Fibroblast of the conjunctiva (primary cell): ENCODE data around the gene CBLN3.
"Not testable (repeated sequence)": the region's sequence is repeated elsewhere in the genome, so short reads cannot be mapped to it uniquely, and the experiment has no call there.

ENCODE experiments used
- DNase-seq: peaks from one replicate; pipeline ENCODE4 v3.0.0-alpha.2; 2010; ENCODE audit warnings: low read depth

Gene CBLN3

GRCh38 chr14:24429395-24430142, at the start of gene CBLN3, which contains the start of gene KHNYN:
Gene CBLN3, minus strand, starts transcription at chr14:24429668. Its CDS starts 614 bp downstream, at chr14:24429054.
Gene KHNYN, plus strand, starts transcription at chr14:24429954. Its CDS starts 777 bp downstream, at chr14:24430731.
- DNase-seq, result peak; percentile 88

- no peak for DNase-seq
Measured at GRCh38 chr14:24475261-24475660, 45.8 kb upstream of the CBLN3 start.

DNA sequence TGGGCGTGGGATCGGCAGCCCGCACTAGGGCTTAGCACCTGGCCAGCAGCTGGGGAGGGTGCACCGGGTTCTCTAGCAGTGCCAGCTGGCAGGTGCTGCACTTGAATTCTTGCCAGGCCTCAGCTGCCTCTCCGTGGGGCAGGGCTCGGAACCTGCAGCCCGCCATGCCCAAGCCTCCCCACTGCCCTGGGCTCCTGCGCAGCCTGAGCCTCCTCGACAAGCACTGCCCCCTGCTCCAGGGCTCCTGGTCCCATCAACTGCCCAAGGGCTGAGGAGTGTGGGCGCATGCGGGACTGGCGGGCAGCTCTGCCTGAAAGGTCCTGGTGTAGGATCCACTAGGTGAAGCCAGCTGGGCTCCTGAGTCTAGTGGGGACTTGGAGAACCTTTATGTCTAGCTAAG, 43.7 kb upstream of the CBLN3 start:
- DNase-seq, result no peak

DNA sequence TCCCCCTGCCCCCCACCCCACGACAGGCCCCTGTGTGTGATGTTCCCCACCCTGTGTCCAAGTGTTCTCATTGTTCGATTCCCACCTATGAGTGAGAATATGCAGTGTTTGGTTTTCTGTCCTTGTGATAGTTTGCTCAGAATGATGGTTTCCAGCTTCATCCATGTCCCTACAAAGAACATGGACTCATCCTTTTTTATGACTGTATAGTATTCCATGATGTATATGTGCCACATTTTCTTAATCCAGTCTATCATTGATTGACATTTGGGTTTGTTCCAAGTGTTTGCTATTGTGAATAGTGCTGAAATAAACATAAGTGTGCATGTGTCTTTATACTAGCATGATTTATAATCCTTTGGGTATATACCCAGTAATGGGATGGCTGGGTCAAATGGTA, 41.0 kb upstream of the CBLN3 start:
- not testable (repeated sequence) for DNase-seq

DNA sequence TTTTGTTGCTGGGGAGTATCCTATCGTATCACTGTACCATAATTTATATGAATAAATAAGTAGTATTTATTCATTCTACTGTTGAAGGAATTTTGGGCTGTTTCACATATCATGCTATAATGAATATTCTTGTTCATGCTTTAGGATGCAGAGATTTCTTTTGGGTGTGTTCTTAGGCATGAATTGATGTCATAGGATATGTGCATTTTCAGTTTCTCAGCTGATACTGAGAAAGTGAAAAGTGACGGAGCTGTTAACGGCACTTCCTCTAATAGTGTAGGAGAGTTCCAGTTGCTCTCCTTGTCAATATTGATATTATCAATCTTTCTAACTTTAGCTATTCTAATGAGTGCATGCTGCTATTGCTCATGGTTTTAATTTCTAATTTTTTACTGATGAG, 36.3 kb upstream of the CBLN3 start:
- DNase-seq, result no peak

- no peak for DNase-seq
Measured at GRCh38 chr14:24465368-24465767, 35.9 kb upstream of the CBLN3 start.

GRCh38 chr14:24463884-24464785, 34.7 kb upstream of the CBLN3 start:
- DNase-seq, result no peak

GRCh38 chr14:24463017-24463883, 33.8 kb upstream of the CBLN3 start:
- no peak for DNase-seq

- DNase-seq, result no peak
Measured at GRCh38 chr14:24461336-24461735, 31.9 kb upstream of the CBLN3 start.

DNA sequence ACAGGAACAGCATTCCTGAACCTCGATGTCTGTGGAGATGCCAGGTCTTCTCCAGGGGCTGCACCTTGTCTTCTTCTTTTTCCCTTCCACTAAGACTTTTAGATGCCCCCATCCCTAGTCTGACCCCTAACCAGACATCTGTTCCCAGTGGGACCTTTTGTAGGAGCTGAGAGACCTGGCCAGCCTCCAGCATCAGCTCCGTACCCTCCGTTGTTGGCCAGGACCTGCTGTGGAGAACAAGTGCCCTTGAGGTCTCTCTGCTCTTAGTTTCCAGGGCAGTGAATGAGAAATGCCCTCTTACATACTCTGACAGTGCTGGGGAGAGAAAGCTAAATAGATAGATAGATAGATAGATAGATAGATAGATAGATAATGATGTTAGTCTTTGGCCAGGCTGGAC, 29.9 kb upstream of the CBLN3 start:
- no peak for DNase-seq

DNA sequence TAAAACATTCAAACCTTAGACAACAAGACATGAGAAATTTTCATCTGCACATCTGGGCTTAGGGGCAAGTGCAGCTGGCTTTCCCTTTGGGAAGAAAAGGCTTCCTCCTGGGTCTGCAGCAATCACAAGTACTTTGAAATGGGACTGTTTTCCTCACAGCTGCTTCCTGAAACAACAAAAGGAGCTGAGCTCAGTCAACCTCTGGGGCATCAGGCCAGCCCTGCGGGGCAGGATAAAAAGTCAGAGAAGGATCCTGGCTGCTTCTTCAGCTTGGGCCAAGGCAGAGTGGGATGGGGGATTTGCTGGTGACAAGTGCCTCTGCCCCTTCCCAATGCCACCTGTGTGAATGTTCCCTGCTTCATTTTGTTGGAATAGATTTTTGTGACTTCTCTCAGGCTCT, 29.3 kb upstream of the CBLN3 start:
- DNase-seq, result no peak

DNA sequence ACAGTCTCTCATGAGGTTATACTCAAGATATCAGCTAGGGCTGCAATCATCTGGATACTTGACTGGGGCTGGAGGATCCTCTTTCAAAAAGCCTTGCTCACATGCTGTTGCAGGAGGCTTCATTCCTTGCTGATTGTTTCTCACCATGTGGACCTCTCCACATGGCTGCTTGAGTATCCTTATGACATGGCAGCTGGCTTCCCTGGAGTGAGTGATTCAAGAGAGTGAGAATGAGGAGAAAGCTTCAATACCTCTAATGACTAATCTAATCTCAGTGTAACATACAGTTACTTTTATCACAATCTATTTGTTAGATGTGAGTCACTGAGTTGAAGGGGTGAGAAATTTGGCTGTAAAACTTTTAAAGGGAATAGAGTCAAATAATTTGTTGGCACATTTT, 27.5 kb upstream of the CBLN3 start:
- no peak for DNase-seq

DNA sequence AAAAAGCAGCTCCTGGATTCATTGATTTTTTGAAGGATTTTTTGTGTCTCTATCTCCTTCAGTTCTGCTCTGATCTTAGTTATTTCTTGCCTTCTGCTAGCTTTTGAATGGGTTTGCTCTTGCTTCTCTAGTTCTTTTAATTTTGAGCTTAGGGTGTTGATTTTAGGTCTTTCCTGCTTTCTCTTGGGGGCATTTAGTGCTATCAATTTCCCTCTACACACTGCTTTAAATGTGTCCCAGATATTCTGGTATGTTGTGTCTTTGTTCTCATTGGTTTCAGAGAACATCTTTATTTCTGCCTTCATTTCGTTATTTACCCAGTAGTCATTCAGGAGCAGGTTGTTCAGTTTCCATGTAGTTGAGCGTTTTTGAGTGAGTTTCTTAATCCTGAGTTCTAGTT, 21.4 kb upstream of the CBLN3 start:
- DNase-seq, result not testable (repeated sequence)

DNA sequence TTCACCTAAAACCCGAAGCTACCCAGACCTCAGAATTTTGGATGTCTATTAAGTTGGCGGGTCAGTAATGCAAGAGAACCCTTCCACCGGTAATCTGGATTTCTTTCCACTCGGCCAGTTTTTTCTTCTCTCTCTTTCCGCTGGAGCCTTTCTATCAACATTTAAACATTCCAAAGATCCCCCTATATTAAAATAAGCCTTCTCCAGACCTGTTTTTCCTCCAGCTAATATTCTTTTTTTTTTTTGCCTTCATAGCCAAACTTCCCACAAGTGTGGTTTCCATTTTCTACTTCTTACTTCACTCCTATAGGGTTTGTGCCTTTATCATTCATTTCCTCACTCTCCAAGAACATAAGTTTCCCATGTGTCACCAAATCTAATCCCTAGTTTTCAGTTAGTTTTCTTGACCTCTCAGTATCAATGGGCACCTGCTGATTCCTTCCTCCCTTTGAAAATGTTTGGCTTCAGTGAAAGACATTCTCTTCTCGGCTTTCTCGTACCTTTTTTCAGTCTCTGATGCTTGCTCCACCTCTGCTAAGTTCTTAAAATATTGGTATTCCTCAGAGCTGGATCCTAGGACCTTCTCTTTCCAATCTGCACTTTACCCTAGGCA, 13.7 kb upstream of the CBLN3 start:
- no peak for DNase-seq

- DNase-seq, result peak; percentile 99
Measured at GRCh38 chr14:24442240-24443052, 13.0 kb upstream of the CBLN3 start, which contains the start of gene SDR39U1. Gene SDR39U1, minus strand, starts transcription at chr14:24442776. Its CDS starts 7 bp downstream, at chr14:24442769.

GRCh38 chr14:24441904-24442239, 12.4 kb upstream of the CBLN3 start:
- DNase-seq, result peak; percentile 13

GRCh38 chr14:24441485-24441884, 12.0 kb upstream of the CBLN3 start:
- no peak for DNase-seq

DNA sequence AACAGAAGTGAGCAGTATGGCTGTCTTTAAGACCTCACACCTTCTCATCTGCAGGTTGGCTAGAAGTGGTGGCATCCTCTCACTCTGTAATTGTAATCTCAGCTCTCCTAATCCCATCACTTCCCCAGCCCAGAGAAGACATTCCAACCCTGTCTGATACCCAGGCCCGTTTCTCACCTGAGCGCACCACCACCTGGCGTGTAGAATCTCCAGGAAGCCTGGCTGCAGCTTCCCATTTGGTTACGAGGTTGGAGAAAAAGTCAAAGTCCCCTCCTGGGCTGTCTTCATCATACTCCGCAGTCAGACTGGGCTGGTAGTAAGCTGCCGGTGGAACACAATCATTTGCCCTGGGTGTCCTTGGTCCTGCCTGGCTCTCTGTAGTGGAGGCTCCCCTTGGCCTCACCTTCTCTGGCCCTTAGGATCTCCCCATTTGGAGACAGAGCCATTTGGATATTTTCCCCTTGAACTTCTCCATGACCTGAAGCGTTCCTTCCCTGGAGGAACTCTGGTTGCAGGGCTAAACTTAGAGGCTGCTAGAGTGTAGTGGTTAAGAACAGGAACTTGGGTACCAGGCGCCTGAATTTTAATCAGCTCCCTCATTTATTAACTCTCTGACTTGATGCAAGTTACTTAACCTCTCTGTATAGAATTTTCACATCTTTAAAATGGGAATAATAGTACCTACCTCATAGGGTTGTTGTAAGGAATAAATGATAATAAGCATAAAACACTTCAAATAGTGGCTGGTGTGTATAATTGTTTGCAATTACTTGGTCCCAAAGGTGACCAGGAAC, 11.3 kb upstream of the CBLN3 start:
- DNase-seq, result no peak

- no peak for DNase-seq
Measured at GRCh38 chr14:24439830-24440605, 10.6 kb upstream of the CBLN3 start.
